HG02938 (cell line): ENCODE measurements around the gene ABCC3.

Experiments used
- ATAC-seq: cut with Tn5 transposase; IDR thresholded peaks from one replicate; pipeline ENCODE4 v1.9.1; 2021; ENCODE audit warnings: mild to moderate bottlenecking, moderate library complexity; ENCODE audit not compliant: unreplicated experiment

The ABCC3 gene

GRCh38 chr17:50682441-50682840, 47.8 kb downstream of the ABCC3 start:
- no peak for ATAC-seq

GRCh38 chr17:50682938-50683337, 48.3 kb downstream of the ABCC3 start:
- ATAC-seq = no peak

GRCh38 chr17:50683434-50684287, 49.0 kb downstream of the ABCC3 start:
- ATAC-seq = no peak

- no peak for ATAC-seq
Observed at GRCh38 chr17:50684288-50684611, 49.6 kb downstream of the ABCC3 start.

- ATAC-seq = no peak
Observed at GRCh38 chr17:50684612-50685333, 50.1 kb downstream of the ABCC3 start.

- ATAC-seq = no peak
Observed at GRCh38 chr17:50685334-50685665, 50.6 kb downstream of the ABCC3 start.

- ATAC-seq = no peak
Observed at GRCh38 chr17:50685691-50686493, 51.2 kb downstream of the ABCC3 start.

- no peak for ATAC-seq
Observed at GRCh38 chr17:50686494-50687199, 52.0 kb downstream of the ABCC3 start.

- no peak for ATAC-seq
Observed at GRCh38 chr17:50687200-50688066, 52.8 kb downstream of the ABCC3 start.

- ATAC-seq = no peak
Observed at GRCh38 chr17:50688245-50688644, 53.6 kb downstream of the ABCC3 start.

GRCh38 chr17:50689251-50689650, 54.6 kb downstream of the ABCC3 start:
- ATAC-seq = no peak

GRCh38 chr17:50689956-50690886, 55.5 kb downstream of the ABCC3 start:
- ATAC-seq = no peak

GRCh38 chr17:50690887-50691549, 56.3 kb downstream of the ABCC3 start:
- no peak for ATAC-seq

GRCh38 chr17:50691550-50692447, 57.1 kb downstream of the ABCC3 start:
- no peak for ATAC-seq

GRCh38 chr17:50692448-50693035, 57.9 kb downstream of the ABCC3 start:
- no peak for ATAC-seq

- ATAC-seq = no peak
Observed at GRCh38 chr17:50693036-50693682, 58.5 kb downstream of the ABCC3 start.
